NB4 (cell line): Measurements from ENCODE around the gene TMEM30B.
A peak's percentile ranks its signal among the peaks of the same experiment; 100 is the strongest.
"Not testable (repeated sequence)": the region's sequence is repeated elsewhere in the genome, so short reads cannot be mapped to it uniquely, and the experiment has no call there.

Experiments
- DNase-seq: peaks from one replicate; pipeline ENCODE4 v3.0.0; 2010; ENCODE audit warnings: low read depth
- H3K4me3 ChIP-seq: one replicate; pipeline ENCODE4 v1.5.1; 2011; ENCODE audit warnings: mild to moderate bottlenecking, low read depth, low read length, moderate library complexity
- CTCF ChIP-seq: IDR thresholded peaks from one replicate; pipeline ENCODE4 v1.5.1; 2012; ENCODE audit warnings: low read depth, low read length
- MYC ChIP-seq: IDR thresholded peaks from 2 replicates; pipeline ENCODE4 v1.6.1; 2011; ENCODE audit warnings: low read depth, low read length
- POLR2A ChIP-seq: IDR thresholded peaks from 2 replicates; pipeline ENCODE4 v1.6.1; 2011; ENCODE audit warnings: mild to moderate bottlenecking; ENCODE audit not compliant: insufficient read length; ENCODE audit errors: extremely low read depth
- TF ChIP-seq, protein P1 (sequence below): IDR thresholded peaks from 2 replicates; pipeline ENCODE4 v1.6.1; 2011; ENCODE audit warnings: low read depth, low read length

Gene TMEM30B

DNA sequence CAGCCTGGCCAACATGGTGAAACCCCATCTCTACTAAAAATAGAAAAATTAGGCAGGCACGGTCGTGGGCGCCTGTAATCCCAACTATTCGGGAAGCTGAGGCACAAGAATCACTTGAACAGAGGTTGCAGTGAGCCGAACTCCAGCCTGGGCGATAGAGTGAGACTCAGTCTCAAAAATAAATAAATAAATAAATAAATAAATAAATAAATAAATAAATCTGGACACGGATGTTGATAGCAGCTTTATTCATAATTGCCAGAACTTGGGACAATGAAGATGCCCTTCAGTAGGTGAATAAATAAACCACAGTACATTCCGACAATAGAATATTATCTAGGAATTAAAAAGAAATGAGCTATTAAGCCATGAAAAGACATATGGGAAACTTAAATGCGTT, 31.1 kb downstream of the TMEM30B start:
- H3K4me3 ChIP-seq, result no peak overlapping the region
- TF ChIP-seq MYC (no peak), POLR2A (no peak), CTCF (no peak)
- TF ChIP-seq, protein P1, sequence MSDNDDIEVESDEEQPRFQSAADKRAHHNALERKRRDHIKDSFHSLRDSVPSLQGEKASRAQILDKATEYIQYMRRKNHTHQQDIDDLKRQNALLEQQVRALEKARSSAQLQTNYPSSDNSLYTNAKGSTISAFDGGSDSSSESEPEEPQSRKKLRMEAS, result no peak
- no peak for DNase-seq

DNA sequence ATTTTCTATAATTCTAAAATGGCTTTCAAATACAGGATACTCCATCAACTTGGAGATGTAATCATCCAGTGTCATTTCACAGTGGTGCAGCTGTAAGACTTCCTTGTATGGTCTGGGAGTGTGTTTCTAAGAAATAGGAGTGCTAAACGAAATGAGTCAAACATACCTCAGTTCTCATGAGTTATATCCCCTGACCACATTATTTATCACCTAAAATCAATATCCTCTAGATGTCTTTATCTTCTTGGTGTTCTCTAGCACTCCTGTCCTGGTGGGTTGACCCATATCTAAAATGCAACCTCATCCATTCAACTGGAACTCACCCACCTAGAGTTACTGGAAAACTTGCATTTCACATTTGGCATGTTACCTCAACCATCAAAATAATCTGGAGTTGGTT, 33.2 kb downstream of the TMEM30B start:
- TF ChIP-seq, protein P1, result no peak
- no peak for TF ChIP-seq CTCF
- TF ChIP-seq MYC, result no peak
- TF ChIP-seq POLR2A, result no peak
- DNase-seq, result no peak
- H3K4me3 ChIP-seq, result no peak overlapping the region

DNA sequence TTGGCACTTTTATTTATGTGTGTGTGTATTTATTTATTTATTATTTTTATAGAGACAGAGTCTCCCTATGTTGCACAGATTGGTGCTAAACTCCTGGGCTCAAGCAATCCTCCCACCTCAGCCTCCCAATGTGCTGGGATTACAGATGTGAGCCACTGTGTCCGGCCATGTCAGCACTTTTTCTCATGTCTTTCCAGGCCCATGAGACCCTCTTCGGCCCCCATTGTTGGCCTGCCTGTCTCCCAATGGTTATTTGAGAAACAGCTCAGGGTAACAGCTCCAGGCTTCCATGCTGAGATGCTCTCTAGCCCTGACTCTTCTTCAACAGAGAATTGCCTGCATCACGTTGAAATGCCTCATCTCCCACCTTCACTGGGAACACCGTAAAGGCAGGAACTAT, 34.4 kb downstream of the TMEM30B start:
- no peak for DNase-seq
- no peak overlapping the region for H3K4me3 ChIP-seq
- TF ChIP-seq MYC, result no peak
- TF ChIP-seq, protein P1, result no peak
- no peak for TF ChIP-seq POLR2A
- TF ChIP-seq CTCF, result no peak

GRCh38 chr14:61244009-61244408, 37.1 kb downstream of the TMEM30B start:
- no peak overlapping the region for H3K4me3 ChIP-seq
- no peak for TF ChIP-seq MYC
- no peak for DNase-seq

DNA sequence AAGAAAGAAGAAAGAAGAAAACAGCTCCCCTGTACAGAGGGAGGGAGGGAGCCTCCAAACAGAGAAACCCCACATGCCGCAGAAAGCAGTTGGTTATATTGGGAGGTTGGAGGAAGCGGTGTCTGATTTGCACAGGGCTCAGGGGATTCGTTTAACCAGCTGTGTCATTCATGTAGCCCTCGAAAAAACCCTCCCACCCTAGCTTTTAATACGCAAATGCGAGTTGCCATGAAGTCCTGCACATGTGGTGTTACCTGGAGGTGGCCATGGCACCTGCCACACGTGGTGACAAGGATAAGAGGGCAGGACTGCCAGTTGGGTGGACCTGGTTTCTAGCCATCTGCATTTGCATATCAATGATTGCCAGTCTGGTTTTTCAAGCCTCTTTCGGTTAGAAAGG, 40.9 kb downstream of the TMEM30B start:
- no peak overlapping the region for H3K4me3 ChIP-seq
- DNase-seq, result no peak
- TF ChIP-seq, protein P1, result no peak

DNA sequence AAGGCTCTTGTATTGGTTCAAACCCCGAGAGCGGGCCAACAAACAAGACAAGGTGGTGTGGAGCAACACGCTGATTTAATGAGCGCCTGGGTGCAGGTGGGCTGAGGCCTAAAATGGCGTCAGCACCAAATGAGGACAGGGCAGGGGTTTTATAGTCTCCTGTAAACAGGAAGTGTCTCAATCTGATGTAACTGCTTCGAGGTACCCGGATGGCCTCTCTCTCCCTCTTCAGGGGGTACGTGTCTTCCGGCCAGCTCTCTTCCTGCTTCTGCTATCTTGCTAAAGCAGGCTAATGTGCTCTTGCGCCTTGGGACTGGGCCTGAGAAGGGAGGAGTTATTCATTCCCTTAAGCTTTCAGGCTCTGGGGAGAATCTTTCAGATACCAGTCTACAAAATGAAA, 41.9 kb downstream of the TMEM30B start:
- peak; percentile 18 for DNase-seq
- not testable (repeated sequence) for H3K4me3 ChIP-seq

- H3K4me3 ChIP-seq, result no peak overlapping the region
- no peak for DNase-seq
- TF ChIP-seq, protein P1, result no peak
- TF ChIP-seq POLR2A (no peak), CTCF (no peak), MYC (no peak)
Observed at GRCh38 chr14:61238611-61239245, 42.4 kb downstream of the TMEM30B start.
